ENCODE measurements around the gene DDX20.
A peak's percentile ranks its signal among the peaks of the same experiment; 100 is the strongest.
"Not testable (repeated sequence)": the region's sequence is repeated elsewhere in the genome, so short reads cannot be mapped to it uniquely, and the experiment has no call there.

DDX20 gene

GRCh38 chr1:111733183-111733991 is 22.3 kb upstream of the DDX20 start:
- DNase-seq (ENCODE audit: low read depth in 3 of 3, low spot score in 1 of 3), result no peak

GRCh38 chr1:111733992-111734341 is 21.7 kb upstream of the DDX20 start:
- DNase-seq (ENCODE audit: low read depth in 3 of 3, low spot score in 1 of 3), result no peak

GRCh38 chr1:111734426-111734825 is 21.3 kb upstream of the DDX20 start:
- DNase-seq (ENCODE audit: low read depth in 3 of 3, low spot score in 1 of 3), result no peak

GRCh38 chr1:111734856-111735255 is 20.8 kb upstream of the DDX20 start:
- no peak for DNase-seq (ENCODE audit: low read depth in 3 of 3, low spot score in 1 of 3)

GRCh38 chr1:111735321-111735720 is 20.4 kb upstream of the DDX20 start:
- DNase-seq (ENCODE audit: low read depth in 3 of 3, low spot score in 1 of 3), result no peak

- no peak for DNase-seq (ENCODE audit: low read depth in 3 of 3, low spot score in 1 of 3)
Measured at GRCh38 chr1:111735858-111736544, 19.7 kb upstream of the DDX20 start.

- DNase-seq (ENCODE audit: low read depth in 3 of 3, low spot score in 1 of 3), result no peak
Measured at GRCh38 chr1:111736548-111737215, 19.0 kb upstream of the DDX20 start.

- DNase-seq (ENCODE audit: low read depth in 3 of 3, low spot score in 1 of 3), result no peak
Measured at GRCh38 chr1:111737216-111738132, 18.2 kb upstream of the DDX20 start.

- DNase-seq (ENCODE audit: low read depth in 3 of 3, low spot score in 1 of 3), result no peak
Measured at GRCh38 chr1:111738133-111738435, 17.6 kb upstream of the DDX20 start.

- no peak for DNase-seq (ENCODE audit: low read depth in 3 of 3, low spot score in 1 of 3)
Measured at GRCh38 chr1:111738436-111739193, 17.1 kb upstream of the DDX20 start.

GRCh38 chr1:111739194-111739924 is 16.3 kb upstream of the DDX20 start, which contains the start of gene INKA2:
TSS of gene INKA2 (minus strand) at chr1:111739395. CDS start at chr1:111739242, 153 bp downstream.
- peak in 2 of 3 donors; percentile 29 to 54 for DNase-seq (ENCODE audit: low read depth in 3 of 3, low spot score in 1 of 3)

GRCh38 chr1:111739925-111740765 is 15.6 kb upstream of the DDX20 start:
- DNase-seq (ENCODE audit: low read depth in 3 of 3, low spot score in 1 of 3), result no peak

GRCh38 chr1:111742292-111742691 is 13.4 kb upstream of the DDX20 start:
- DNase-seq (ENCODE audit: low read depth in 3 of 3, low spot score in 1 of 3), result not testable (repeated sequence)

GRCh38 chr1:111742938-111743549 is 12.7 kb upstream of the DDX20 start:
- DNase-seq (ENCODE audit: low read depth in 3 of 3, low spot score in 1 of 3), result no peak

GRCh38 chr1:111743679-111744101 is 12.0 kb upstream of the DDX20 start:
- DNase-seq (ENCODE audit: low read depth in 3 of 3, low spot score in 1 of 3), result no peak

GRCh38 chr1:111745675-111746613 is 9.8 kb upstream of the DDX20 start:
- DNase-seq (ENCODE audit: low read depth in 3 of 3, low spot score in 1 of 3), result no peak

- no peak for DNase-seq (ENCODE audit: low read depth in 3 of 3, low spot score in 1 of 3)
Measured at GRCh38 chr1:111746614-111746999, 9.1 kb upstream of the DDX20 start.
